Hepatocyte (in vitro differentiated cells): ENCODE measurements around the gene DMD.

ENCODE experiments used
- CTCF ChIP-seq: fragments of 200-600 bp; sonication (generic); IDR thresholded peaks from 2 replicates; pipeline ENCODE4 v1.5.1; 2016; ENCODE audit warnings: antibody characterized with exemption, mild to moderate bottlenecking; ENCODE audit not compliant: poor library complexity
- EZH2 ChIP-seq: fragments of 200-600 bp; sonication (generic); IDR thresholded peaks from 2 replicates; pipeline ENCODE4 v1.6.1; 2016; ENCODE audit warnings: antibody characterized with exemption, mild to moderate bottlenecking, borderline replicate concordance

- TF ChIP-seq CTCF (no peak), EZH2 (no peak)
Measured at GRCh38 chrX:32572644-32573043, 638.7 kb downstream of the DMD start.
